ENCODE results near the gene RWDD4.

DNA sequence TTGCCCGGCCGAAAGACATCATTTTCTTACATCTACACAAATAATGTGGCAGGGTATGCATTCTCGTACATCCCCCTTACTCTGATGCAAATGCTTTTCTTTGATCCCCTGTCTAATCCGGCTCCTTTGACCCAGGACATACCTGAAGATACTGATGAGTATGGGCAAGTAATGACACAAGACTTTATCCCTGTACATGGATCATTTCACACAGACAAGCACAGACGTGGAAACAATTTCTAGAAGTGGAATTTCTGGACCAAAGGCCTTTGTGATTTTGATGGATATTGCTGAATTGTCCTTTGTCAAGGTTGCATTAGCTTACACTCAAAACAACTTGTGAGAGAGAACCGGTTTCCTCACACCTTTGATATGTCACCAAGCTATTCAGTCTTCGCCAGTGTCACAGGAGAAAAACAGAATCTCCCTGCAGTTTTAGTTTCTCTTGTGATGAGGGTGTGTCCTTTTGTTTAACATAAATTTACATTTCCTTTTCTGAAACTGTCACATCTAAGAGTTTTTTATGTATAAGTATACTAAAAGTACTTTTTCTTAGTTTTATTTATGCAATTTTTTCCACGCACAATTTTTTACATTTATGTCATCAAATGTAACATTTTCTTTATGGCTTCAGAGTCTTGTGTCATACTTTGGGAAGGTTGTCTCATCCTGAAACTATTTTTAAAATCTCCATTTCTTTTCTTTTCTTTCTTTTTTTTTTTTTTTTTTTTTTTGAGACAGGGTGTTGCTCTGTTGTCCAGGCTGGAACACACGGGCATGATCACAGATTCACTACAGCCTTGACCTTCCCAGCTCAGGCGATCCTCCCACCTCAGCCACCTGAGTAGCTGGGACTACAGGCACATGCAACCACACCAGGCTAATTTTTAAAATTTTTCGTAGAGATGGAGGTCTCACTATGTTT lies 25.2 kb downstream of the RWDD4 start:
- TF ChIP-seq CTCF (IDR thresholded peaks at IDR 0.05) = no peak
- TF ChIP-seq POLR2AphosphoS5 (IDR thresholded peaks at IDR 0.05) = no peak

All from prostate gland (tissue), 2 donors.